Neural progenitor cell (in vitro differentiated cells): ENCODE data around the gene LMBR1L. TPM values are rescaled to one million over a fixed set of nuclear protein-coding genes. Genes with fewer than 3 reads are reported as not detected.

Experiments
- DNase-seq: peaks from one replicate; pipeline ENCODE4 v3.0.0-alpha.2; 2016; ENCODE audit warnings: low spot score
- H2AFZ ChIP-seq: fragments of 200-600 bp; sonication (generic); replicated peaks from 2 replicates; pipeline ENCODE4 v1.6.1; 2016; ENCODE audit warnings: antibody characterized with exemption
- H3F3A ChIP-seq: fragments of 200-600 bp; sonication (generic); 2 replicates; pipeline ENCODE4 v1.6.1; 2016; ENCODE audit warnings: antibody characterized with exemption, low read depth
- H3K27ac ChIP-seq: fragments of 200-600 bp; sonication (generic); 2 replicates; pipeline ENCODE4 v1.5.1; 2016; ENCODE audit warnings: mild to moderate bottlenecking
- H3K27me3 ChIP-seq: fragments of 200-600 bp; sonication (generic); 2 replicates; pipeline ENCODE4 v1.6.1; 2016; ENCODE audit warnings: mild to moderate bottlenecking, moderate library complexity
- H3K36me3 ChIP-seq: fragments of 200-600 bp; sonication (generic); 2 replicates; pipeline ENCODE4 v1.5.1; 2016
- H3K4me1 ChIP-seq: fragments of 200-600 bp; sonication (generic); 2 replicates; pipeline ENCODE4 v1.6.1; 2016; ENCODE audit warnings: mixed run types
- H3K4me2 ChIP-seq: fragments of 200-600 bp; sonication (generic); 2 replicates; pipeline ENCODE4 v1.6.1; 2016
- H3K4me3 ChIP-seq: fragments of 200-600 bp; sonication (generic); 2 replicates; pipeline ENCODE4 v1.5.1; 2016
- H3K79me2 ChIP-seq: fragments of 200-600 bp; sonication (generic); 2 replicates; pipeline ENCODE4 v1.6.1; 2016; ENCODE audit warnings: low read depth
- H3K9ac ChIP-seq: fragments of 200-600 bp; sonication (generic); 2 replicates; pipeline ENCODE4 v1.6.1; 2016
- H3K9me3 ChIP-seq: fragments of 200-600 bp; sonication (generic); 2 replicates; pipeline ENCODE4 v1.5.1; 2016; ENCODE audit warnings: low read depth
- H4K20me1 ChIP-seq: fragments of 200-600 bp; sonication (generic); 2 replicates; pipeline ENCODE4 v1.6.1; 2016; ENCODE audit warnings: low read depth
- H3K27ac Mint-ChIP-seq: 3 replicates; pipeline ENCODE4 v1.8.0; 2021; ENCODE audit warnings: mixed read lengths
- H3K27me3 Mint-ChIP-seq: 2 replicates; pipeline ENCODE4 v1.8.0; 2022; ENCODE audit warnings: low read depth, mild to moderate bottlenecking, inconsistent platforms, moderate library complexity, mixed read lengths; ENCODE audit not compliant: insufficient read depth
- H3K36me3 Mint-ChIP-seq: 3 replicates; pipeline ENCODE4 v1.8.0; 2021; ENCODE audit warnings: mixed read lengths
- H3K4me1 Mint-ChIP-seq: 3 replicates; pipeline ENCODE4 v1.8.0; 2021; ENCODE audit warnings: mixed read lengths
- H3K4me3 Mint-ChIP-seq: 3 replicates; pipeline ENCODE4 v1.8.0; 2021; ENCODE audit warnings: mild to moderate bottlenecking, moderate library complexity, mixed read lengths
- H3K9me3 Mint-ChIP-seq: 3 replicates; pipeline ENCODE4 v1.8.0; 2020; ENCODE audit warnings: mixed read lengths
- EZH2 ChIP-seq: fragments of 200-600 bp; sonication (generic); IDR thresholded peaks from 2 replicates; pipeline ENCODE4 v1.6.1; 2017; ENCODE audit warnings: antibody characterized with exemption, mild to moderate bottlenecking, moderate library complexity
- EZH2phosphoT487 ChIP-seq: fragments of 200-600 bp; sonication (generic); IDR thresholded peaks from 2 replicates; pipeline ENCODE4 v1.6.1; 2017; ENCODE audit warnings: antibody characterized with exemption
- total RNA-seq: library from RNA; depleted of rRNA; stranded (reverse); fragments of >200 nt; gene quantifications from 2 replicates; pipeline ENCODE4 v1.2.3, GENCODE V29; 2015; ENCODE audit warnings: low replicate concordance
- TF ChIP-seq, protein P1 (sequence below): fragments of 200-600 bp; sonication (generic); IDR thresholded peaks from 2 replicates; pipeline ENCODE4 v1.5.1; 2017; ENCODE audit warnings: antibody characterized with exemption, mild to moderate bottlenecking

Gene LMBR1L, protein sequence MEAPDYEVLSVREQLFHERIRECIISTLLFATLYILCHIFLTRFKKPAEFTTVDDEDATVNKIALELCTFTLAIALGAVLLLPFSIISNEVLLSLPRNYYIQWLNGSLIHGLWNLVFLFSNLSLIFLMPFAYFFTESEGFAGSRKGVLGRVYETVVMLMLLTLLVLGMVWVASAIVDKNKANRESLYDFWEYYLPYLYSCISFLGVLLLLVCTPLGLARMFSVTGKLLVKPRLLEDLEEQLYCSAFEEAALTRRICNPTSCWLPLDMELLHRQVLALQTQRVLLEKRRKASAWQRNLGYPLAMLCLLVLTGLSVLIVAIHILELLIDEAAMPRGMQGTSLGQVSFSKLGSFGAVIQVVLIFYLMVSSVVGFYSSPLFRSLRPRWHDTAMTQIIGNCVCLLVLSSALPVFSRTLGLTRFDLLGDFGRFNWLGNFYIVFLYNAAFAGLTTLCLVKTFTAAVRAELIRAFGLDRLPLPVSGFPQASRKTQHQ
- total RNA-seq, result 32.7 and 69.5 TPM in 2 replicates

DNA sequence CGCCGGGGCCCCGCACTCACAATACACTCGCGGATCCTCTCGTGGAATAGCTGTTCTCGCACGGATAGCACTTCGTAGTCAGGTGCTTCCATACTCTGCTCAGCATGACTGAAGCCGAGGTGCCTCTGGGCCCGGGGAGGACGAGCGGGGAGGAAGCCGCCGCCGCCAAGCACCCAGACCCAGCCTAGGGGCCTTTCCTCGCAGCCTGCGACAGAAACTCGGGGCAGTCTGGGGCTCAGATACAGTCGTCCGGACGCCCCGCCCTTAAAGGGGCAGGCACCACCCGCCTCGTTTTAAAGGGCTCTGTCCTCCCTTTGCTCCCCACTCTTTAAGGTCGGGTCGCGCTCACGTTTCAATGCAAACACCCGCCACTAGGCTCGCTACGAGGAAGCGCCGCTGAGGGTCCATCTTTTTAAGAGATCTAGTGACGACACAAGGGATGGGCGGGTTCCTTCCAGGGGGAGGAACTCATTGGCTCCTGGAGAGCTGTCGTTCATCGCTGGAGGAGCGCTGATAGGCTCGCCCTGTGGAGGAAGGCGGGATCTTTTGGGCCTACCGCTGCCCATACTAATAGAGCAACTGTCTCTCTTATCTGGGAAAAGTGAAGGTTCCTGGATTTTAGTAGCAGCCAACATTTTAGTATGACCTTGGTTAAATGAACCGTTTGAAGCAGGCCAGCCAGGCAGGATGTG, at the start of gene LMBR1L:
Gene LMBR1L (minus strand): TSS at position 384 of the 692 bp plus-strand sequence. CDS start 292 bp downstream, at position 92.
- Histone ChIP-seq H3K4me3 (peak within 1 kb of the TSS; percentile 95), H3K9me3 (no peaks in the 10 kb centered on the region), H3K4me1 (peaks cover 6% of the 10 kb centered on the region), H2AFZ (peak within 1 kb of the TSS; percentile 86), H3K36me3 (no peaks in the 10 kb centered on the region), H3K9ac (peak within 1 kb of the TSS; percentile 60), H3K79me2 (peaks cover 40% of the 10 kb centered on the region), H4K20me1 (peaks cover 43% of the 10 kb centered on the region), H3K4me2 (peak within 1 kb of the TSS; percentile 88), H3K27ac (peak within 1 kb of the TSS; percentile 51), H3F3A (peaks cover 5% of the 10 kb centered on the region), H3K27me3 (no peaks in the 10 kb centered on the region)
- peak; percentile 99 for DNase-seq
- Mint-ChIP-seq H3K27ac (peak within 1 kb of the TSS; percentile 97), H3K27me3 (peaks cover 11% of the 10 kb centered on the region), H3K4me1 (peaks cover 31% of the 10 kb centered on the region), H3K36me3 (peaks cover 10% of the 10 kb centered on the region), H3K9me3 (no peaks in the 10 kb centered on the region), H3K4me3 (peak within 1 kb of the TSS; percentile 97)
- TF ChIP-seq, protein P1, sequence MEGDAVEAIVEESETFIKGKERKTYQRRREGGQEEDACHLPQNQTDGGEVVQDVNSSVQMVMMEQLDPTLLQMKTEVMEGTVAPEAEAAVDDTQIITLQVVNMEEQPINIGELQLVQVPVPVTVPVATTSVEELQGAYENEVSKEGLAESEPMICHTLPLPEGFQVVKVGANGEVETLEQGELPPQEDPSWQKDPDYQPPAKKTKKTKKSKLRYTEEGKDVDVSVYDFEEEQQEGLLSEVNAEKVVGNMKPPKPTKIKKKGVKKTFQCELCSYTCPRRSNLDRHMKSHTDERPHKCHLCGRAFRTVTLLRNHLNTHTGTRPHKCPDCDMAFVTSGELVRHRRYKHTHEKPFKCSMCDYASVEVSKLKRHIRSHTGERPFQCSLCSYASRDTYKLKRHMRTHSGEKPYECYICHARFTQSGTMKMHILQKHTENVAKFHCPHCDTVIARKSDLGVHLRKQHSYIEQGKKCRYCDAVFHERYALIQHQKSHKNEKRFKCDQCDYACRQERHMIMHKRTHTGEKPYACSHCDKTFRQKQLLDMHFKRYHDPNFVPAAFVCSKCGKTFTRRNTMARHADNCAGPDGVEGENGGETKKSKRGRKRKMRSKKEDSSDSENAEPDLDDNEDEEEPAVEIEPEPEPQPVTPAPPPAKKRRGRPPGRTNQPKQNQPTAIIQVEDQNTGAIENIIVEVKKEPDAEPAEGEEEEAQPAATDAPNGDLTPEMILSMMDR, result peak; percentile 56
- TF ChIP-seq EZH2 (no peak), EZH2phosphoT487 (no peak)

DNA sequence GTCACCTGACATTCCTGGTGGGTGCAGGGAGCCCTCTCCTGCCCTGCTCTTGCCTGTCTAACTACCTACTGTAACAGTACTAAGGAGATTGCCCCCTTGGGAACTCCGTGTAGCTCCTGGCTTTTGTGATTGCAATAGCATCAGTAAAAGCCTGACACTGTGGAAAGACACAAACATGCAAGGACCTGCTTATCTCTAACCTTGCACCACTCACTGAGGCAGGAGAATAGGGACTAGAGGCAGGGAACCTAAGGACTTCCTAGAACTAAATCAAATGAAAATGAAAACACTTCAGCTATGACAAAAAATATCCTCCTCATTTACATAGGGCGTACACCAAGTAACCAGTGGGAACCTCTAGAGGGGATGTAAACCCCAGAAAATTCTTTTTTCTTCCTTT, 49.8 kb upstream of the LMBR1L start:
- no peaks in the 10 kb centered on the region for H3K79me2 ChIP-seq
- no peak overlapping the region for H2AFZ ChIP-seq
- no peak overlapping the region for H3K4me3 ChIP-seq
- no peak overlapping the region for H3K27ac Mint-ChIP-seq
- H3F3A ChIP-seq, result no peaks in the 10 kb centered on the region
- H3K9ac ChIP-seq, result no peak overlapping the region
- H3K27me3 ChIP-seq, result no peaks in the 10 kb centered on the region
- no peak overlapping the region for H3K4me3 Mint-ChIP-seq
- no peaks in the 10 kb centered on the region for H4K20me1 ChIP-seq
- H3K9me3 Mint-ChIP-seq, result peaks cover 2% of the 10 kb centered on the region
- H3K36me3 Mint-ChIP-seq, result peaks cover 2% of the 10 kb centered on the region
- H3K36me3 ChIP-seq, result no peaks in the 10 kb centered on the region
- TF ChIP-seq EZH2 (no peak), EZH2phosphoT487 (no peak)
- TF ChIP-seq, protein P1, result no peak
- DNase-seq, result no peak
- H3K9me3 ChIP-seq, result no peaks in the 10 kb centered on the region
- no peak overlapping the region for H3K27ac ChIP-seq
- no peak overlapping the region for H3K4me2 ChIP-seq
- H3K27me3 Mint-ChIP-seq, result peaks cover 2% of the 10 kb centered on the region
- no peaks in the 10 kb centered on the region for H3K4me1 Mint-ChIP-seq
- no peaks in the 10 kb centered on the region for H3K4me1 ChIP-seq

DNA sequence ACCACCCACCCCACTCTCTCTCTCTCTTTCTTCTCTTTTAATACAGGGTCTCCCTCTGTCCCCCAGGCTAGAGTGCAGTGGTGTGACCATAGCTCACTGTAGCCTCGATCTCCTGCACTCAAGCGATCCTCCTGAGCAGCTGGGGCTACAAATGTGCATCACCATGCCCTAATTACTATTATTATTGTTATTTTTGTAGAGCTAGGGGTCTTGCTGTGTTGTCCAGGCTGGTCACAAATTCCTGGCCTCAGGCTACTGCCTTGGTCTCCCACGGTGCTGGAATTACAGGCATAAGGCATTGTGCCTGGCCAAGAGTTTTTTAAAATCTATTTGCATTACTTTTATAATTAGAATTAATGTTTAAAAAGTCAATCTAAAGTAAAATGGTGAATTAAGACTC, 43.6 kb upstream of the LMBR1L start:
- Histone ChIP-seq H3K4me2 (no peak overlapping the region), H3K9me3 (no peaks in the 10 kb centered on the region), H3K27ac (no peak overlapping the region), H3K9ac (no peak overlapping the region), H3K27me3 (no peaks in the 10 kb centered on the region), H4K20me1 (no peaks in the 10 kb centered on the region), H3K4me3 (no peak overlapping the region), H2AFZ (no peak overlapping the region), H3F3A (no peaks in the 10 kb centered on the region), H3K79me2 (no peaks in the 10 kb centered on the region), H3K36me3 (no peaks in the 10 kb centered on the region), H3K4me1 (no peaks in the 10 kb centered on the region)
- Mint-ChIP-seq H3K27ac (no peak overlapping the region), H3K36me3 (peaks cover 3% of the 10 kb centered on the region), H3K9me3 (no peaks in the 10 kb centered on the region), H3K4me1 (no peaks in the 10 kb centered on the region), H3K27me3 (no peaks in the 10 kb centered on the region), H3K4me3 (no peak overlapping the region)
- no peak for DNase-seq
- TF ChIP-seq EZH2 (no peak), EZH2phosphoT487 (no peak)
- TF ChIP-seq, protein P1, result no peak
